ENCODE measurements around the gene D2HGDH. TPM values are rescaled to one million over a fixed set of nuclear protein-coding genes. Genes with fewer than 3 reads are reported as not detected.

D2HGDH gene
- total and polyA plus RNA-seq, 2 of the 13 experiments (the other 11 are each of a cell fraction or from before 2014, with no cell fraction given): 19.2 to 20.3 TPM

- FAIRE-seq: no peak
Measured at GRCh38 chr2:241745276-241745675, 10.8 kb downstream of the D2HGDH start.

More at GRCh38 chr2:241745276-241745675, 10.8 kb downstream of the D2HGDH start:
- H3K36me3 ChIP-seq (replicated peaks in 1 of 2; ENCODE audit: control insufficient read depth in 1 of 2, insufficient read depth in 2 of 2, low read length in 2 of 2): peaks cover 13 to 40% of the 10 kb centered on the region in 2 experiments; a peak in 4 of 5 replicates
- TF ChIP-seq ZNF256 (CRISPR knock-in tag; conservative IDR thresholded peaks at IDR 0.05) (no peak), MIER3 (CRISPR knock-in tag; IDR thresholded peaks at IDR 0.05; ENCODE audit: borderline replicate concordance) (no peak), TGIF2 (CRISPR knock-in tag; IDR thresholded peaks at IDR 0.05) (no peak), ARNTL (CRISPR knock-in tag; IDR thresholded peaks at IDR 0.05) (no peak), ZFP82 (CRISPR knock-in tag; IDR thresholded peaks at IDR 0.05; ENCODE audit: borderline replicate concordance) (no peak), PAX8 (CRISPR knock-in tag; IDR thresholded peaks at IDR 0.05; ENCODE audit: borderline replicate concordance) (no peak), ELF4 (CRISPR knock-in tag; IDR thresholded peaks at IDR 0.05; ENCODE audit: borderline replicate concordance) (no peak), BATF2 (CRISPR knock-in tag; IDR thresholded peaks at IDR 0.05) (no peak), MED8 (CRISPR knock-in tag; IDR thresholded peaks at IDR 0.05; ENCODE audit: insufficient replicate concordance) (no peak), ZFP41 (CRISPR knock-in tag; IDR thresholded peaks at IDR 0.05; ENCODE audit: borderline replicate concordance) (no peak), SMAD1 (CRISPR knock-in tag; IDR thresholded peaks at IDR 0.05; ENCODE audit: borderline replicate concordance, low read depth) (no peak), NFIB (CRISPR knock-in tag; IDR thresholded peaks at IDR 0.05; ENCODE audit: borderline replicate concordance) (no peak), NFATC3 (CRISPR knock-in tag; IDR thresholded peaks at IDR 0.05) (no peak), ZNF639 (CRISPR knock-in tag; conservative IDR thresholded peaks at IDR 0.05) (no peak), KDM3A (CRISPR knock-in tag; IDR thresholded peaks at IDR 0.05; ENCODE audit: low read depth) (no peak), ZNF768 (CRISPR knock-in tag; IDR thresholded peaks at IDR 0.05) (no peak), FOXA1 (IDR thresholded peaks at IDR 0.05) (no peak), FOXA1 (CRISPR knock-in tag; IDR thresholded peaks at IDR 0.05) (no peak), SATB2 (CRISPR knock-in tag; IDR thresholded peaks at IDR 0.05) (no peak), TRAFD1 (CRISPR knock-in tag; IDR thresholded peaks at IDR 0.05; ENCODE audit: borderline replicate concordance) (no peak)
- H3K9ac ChIP-seq (ENCODE audit: insufficient read depth, low read depth, low read length): no peak overlapping the region
- H3K4me2 ChIP-seq (ENCODE audit: low read depth, low read length): no peak overlapping the region
- H3K4me1 ChIP-seq (ENCODE audit: insufficient read depth, low read length): peaks cover 20% of the 10 kb centered on the region
- no peaks in the 10 kb centered on the region for H3K27me3 ChIP-seq (ENCODE audit: control insufficient read depth in 1 of 2, insufficient read depth in 2 of 2, low read length in 2 of 2)
- no peaks in the 10 kb centered on the region for H4K20me1 ChIP-seq (ENCODE audit: insufficient read depth, low read length)
- ChIA-PET CTCF (ENCODE audit: low intra/inter-chr PET ratio, low total read pairs) (no interaction called here), POLR2A (no interaction called here)
- WGBS (ENCODE audit: low lambda C conversion rate): 95% methylated on average over 13 of the region's 13 CpGs
- no peak for DNase-seq (ENCODE audit: low spot score)
- no peak overlapping the region for H3K27ac ChIP-seq (ENCODE audit: extremely low read length, insufficient read depth, low read length)
- in situ Hi-C loops (cut with HindIII; ENCODE audit: extremely low pct_ligation_motif_present, low pct_unique_long_range_greater_than_20kb) (no loop called here), intact Hi-C loops (cut with micrococcal nuclease; ENCODE audit: unreplicated experiment) (no loop called here)
- H2AFZ ChIP-seq (ENCODE audit: low read length): no peak overlapping the region
- no peak overlapping the region for H3K4me3 ChIP-seq (replicated peaks in 1 of 3; ENCODE audit: insufficient read depth in 1 of 3, low read depth in 2 of 3, low read length in 3 of 3)
- H3K9me3 ChIP-seq (ENCODE audit: low read length): no peaks in the 10 kb centered on the region
- BruUV-seq (replicated peaks): no TSS peak
- H3K79me2 ChIP-seq (ENCODE audit: insufficient read depth, low read length): no peaks in the 10 kb centered on the region
- ATAC-seq: no peak

Measured in HepG2 (cell line).